ENCODE results near the gene KLRB1. TPM values are rescaled to one million over a fixed set of nuclear protein-coding genes. Genes with fewer than 3 reads are reported as not detected.
A peak's percentile ranks its signal among the peaks of the same experiment; 100 is the strongest.
"Not testable (repeated sequence)": the region's sequence is repeated elsewhere in the genome, so short reads cannot be mapped to it uniquely, and the experiment has no call there.

Gene KLRB1
- 1 to 10 TPM in 1 of 2 donors, under 1 TPM in 1; 0.24 to 1.3 TPM for total RNA-seq
- long read RNA-seq = 0 reads

GRCh38 chr12:9607716-9608115, at the start of gene KLRB1:
TSS of gene KLRB1 (minus strand) at chr12:9607916. CDS start at chr12:9607839, 77 bp downstream.
- DNase-seq (no peak), ATAC-seq (no peak)
- intact Hi-C loops (cut with DNase I) = no loop called here

- ATAC-seq = no peak
- intact Hi-C loops (cut with DNase I) = no loop called here
These were observed 43.6 kb upstream of the KLRB1 start for GRCh38 chr12:9651265-9651729.

GRCh38 chr12:9650151-9650576, 42.4 kb upstream of the KLRB1 start:
- DNase-seq (no peak), ATAC-seq (no peak)
- intact Hi-C loops (cut with DNase I) = no loop called here

More at GRCh38 chr12:9651265-9651729, 43.6 kb upstream of the KLRB1 start:
- DNase-seq = no peak

GRCh38 chr12:9649532-9649940, 41.8 kb upstream of the KLRB1 start:
- ATAC-seq (no peak), DNase-seq (no peak)
- intact Hi-C loops (cut with DNase I) = loop anchor here in 1 of 2 donors (5.0 kb wide), 1 partner anchor 53 kb away; no protein-coding TSS in a partner anchor

GRCh38 chr12:9648701-9649531, 41.2 kb upstream of the KLRB1 start:
- ATAC-seq (peak; percentile 4 to 9), DNase-seq (no peak)
- intact Hi-C loops (cut with DNase I) = loop anchor here in 1 of 2 donors (5.0 kb wide), 1 partner anchor 53 kb away; no protein-coding TSS in a partner anchor

GRCh38 chr12:9647825-9648700, 40.3 kb upstream of the KLRB1 start:
- ATAC-seq (peak; percentile 95), DNase-seq (peak; percentile 85)
- intact Hi-C loops (cut with DNase I) = loop anchor here in 1 of 2 donors (5.0 kb wide), 1 partner anchor 54 kb away; no protein-coding TSS in a partner anchor

- no peak for ATAC-seq
- intact Hi-C loops (cut with DNase I) = loop anchor here in 1 of 2 donors (5.0 kb wide), 1 partner anchor 55 kb away; no protein-coding TSS in a partner anchor
- no peak for DNase-seq
These were observed 39.4 kb upstream of the KLRB1 start for GRCh38 chr12:9646794-9647781.

GRCh38 chr12:9644985-9645551, 37.4 kb upstream of the KLRB1 start:
- DNase-seq, ATAC-seq: not testable (repeated sequence)
- intact Hi-C loops (cut with DNase I) = loop anchor here in 1 of 2 donors (5.0 kb wide), 1 partner anchor 57 kb away; no protein-coding TSS in a partner anchor

GRCh38 chr12:9643266-9643660, 35.5 kb upstream of the KLRB1 start:
- DNase-seq (no peak), ATAC-seq (no peak)
- intact Hi-C loops (cut with DNase I) = no loop called here

- ATAC-seq = no peak
- DNase-seq = no peak
- intact Hi-C loops (cut with DNase I) = no loop called here
These were observed 35.0 kb upstream of the KLRB1 start for GRCh38 chr12:9642606-9643265.

GRCh38 chr12:9640024-9640423, 32.3 kb upstream of the KLRB1 start:
- intact Hi-C loops (cut with DNase I) = no loop called here
- DNase-seq = no peak
- no peak for ATAC-seq

- no peak for DNase-seq
- ATAC-seq = no peak
- intact Hi-C loops (cut with DNase I) = loop anchor here (5.0 kb wide), 1 partner anchor 70 kb away; no protein-coding TSS in a partner anchor
These were observed 29.1 kb upstream of the KLRB1 start for GRCh38 chr12:9636851-9637206.

GRCh38 chr12:9636150-9636850, 28.6 kb upstream of the KLRB1 start:
- intact Hi-C loops (cut with DNase I) = loop anchor here (5.0 kb wide), 1 partner anchor 71 kb away; no protein-coding TSS in a partner anchor
- DNase-seq (no peak), ATAC-seq (no peak)

GRCh38 chr12:9634969-9635754, 27.4 kb upstream of the KLRB1 start:
- ATAC-seq (no peak), DNase-seq (no peak)
- intact Hi-C loops (cut with DNase I) = loop anchor here (5.0 kb wide), 1 partner anchor 72 kb away; no protein-coding TSS in a partner anchor

GRCh38 chr12:9634177-9634803, 26.6 kb upstream of the KLRB1 start:
- intact Hi-C loops (cut with DNase I) = no loop called here
- peak; percentile 34 to 36 for ATAC-seq
- DNase-seq = peak; percentile 46
